Gastroesophageal sphincter (tissue), 4 donors: ENCODE measurements around the gene PIGX. TPM values are rescaled to one million over a fixed set of nuclear protein-coding genes. Genes with fewer than 3 reads are reported as not detected.

ENCODE experiments used
- ATAC-seq: fragments of 150-250 bp; one replicate; pipeline ENCODE4 v1.9.1; 2016; ENCODE audit warnings: mild to moderate bottlenecking, moderate library complexity
- H3K27ac ChIP-seq, 4 donors: fragments of 200-600 bp; sonication (generic) in 3 of 4; 1 replicate in 3 of 4; 2 replicates in 1 of 4; pipeline ENCODE4 v1.5.1; 2016 to 2019
- H3K27me3 ChIP-seq: fragments of 200-600 bp; sonication (generic); one replicate; pipeline ENCODE4 v1.5.1; 2019
- H3K36me3 ChIP-seq, 2 donors: fragments of 200-600 bp; sonication (generic); one replicate each; pipeline ENCODE4 v1.5.1; 2019; ENCODE audit warnings: control low read depth in 1 of 2
- H3K4me1 ChIP-seq, 3 donors: fragments of 200-600 bp; sonication (generic); 1 replicate in 2 of 3; 2 replicates in 1 of 3; pipeline ENCODE4 v1.5.1; 2016 to 2019; ENCODE audit warnings: control low read depth in 2 of 3
- H3K4me3 ChIP-seq, 2 donors: fragments of 200-600 bp; sonication (generic); one replicate each; pipeline ENCODE4 v1.5.1; 2019; ENCODE audit warnings: mild to moderate bottlenecking in 1 of 2, moderate library complexity in 1 of 2
- H3K9me3 ChIP-seq, 3 donors: fragments of 200-600 bp; sonication (generic); one replicate each; pipeline ENCODE4 v1.5.1; 2017 to 2019; ENCODE audit warnings: control low read depth in 2 of 3
- CTCF ChIP-seq, 4 experiments: fragments of 200-600 bp in 2 of 4; fragments of 450-650 bp in 2 of 4; sonication (generic) in 1 of 4; IDR thresholded peaks; one replicate each; pipeline ENCODE4 v1.5.1; 2017 to 2019; ENCODE audit warnings: antibody characterized with exemption in 4 of 4, mild to moderate bottlenecking in 2 of 4, moderate library complexity in 2 of 4
- EP300 ChIP-seq: sonication (generic); formaldehyde crosslinking; IDR thresholded peaks from one replicate; pipeline ENCODE4 v1.6.1; 2017; ENCODE audit warnings: antibody characterized with exemption, mild to moderate bottlenecking
- POLR2A ChIP-seq, 2 donors: fragments of 450-650 bp; IDR thresholded peaks; one replicate each; pipeline ENCODE4 v1.6.1; 2017; ENCODE audit warnings: antibody characterized with exemption in 2 of 2, mild to moderate bottlenecking in 2 of 2, moderate library complexity in 1 of 2
- POLR2AphosphoS5 ChIP-seq: sonication (generic); formaldehyde crosslinking; IDR thresholded peaks from one replicate; pipeline ENCODE4 v1.6.1; 2017; ENCODE audit warnings: antibody characterized with exemption
- WGBS, 2 donors: methylation state at CpG; one replicate each; pipeline ENCODE4 v1.1.5; 2018; ENCODE audit warnings: low coverage in 1 of 2; 5-methylcytosine and 5-hydroxymethylcytosine counted together
- total RNA-seq, 4 donors: library from RNA; depleted of rRNA; stranded (reverse); fragments of >200 nt; gene quantifications; one replicate each; pipeline ENCODE4 v1.1.0, GENCODE V29; 2016

The PIGX gene
- total RNA-seq: 10 to 100 TPM; 23.8 to 35.6 (median 30.4) TPM

DNA sequence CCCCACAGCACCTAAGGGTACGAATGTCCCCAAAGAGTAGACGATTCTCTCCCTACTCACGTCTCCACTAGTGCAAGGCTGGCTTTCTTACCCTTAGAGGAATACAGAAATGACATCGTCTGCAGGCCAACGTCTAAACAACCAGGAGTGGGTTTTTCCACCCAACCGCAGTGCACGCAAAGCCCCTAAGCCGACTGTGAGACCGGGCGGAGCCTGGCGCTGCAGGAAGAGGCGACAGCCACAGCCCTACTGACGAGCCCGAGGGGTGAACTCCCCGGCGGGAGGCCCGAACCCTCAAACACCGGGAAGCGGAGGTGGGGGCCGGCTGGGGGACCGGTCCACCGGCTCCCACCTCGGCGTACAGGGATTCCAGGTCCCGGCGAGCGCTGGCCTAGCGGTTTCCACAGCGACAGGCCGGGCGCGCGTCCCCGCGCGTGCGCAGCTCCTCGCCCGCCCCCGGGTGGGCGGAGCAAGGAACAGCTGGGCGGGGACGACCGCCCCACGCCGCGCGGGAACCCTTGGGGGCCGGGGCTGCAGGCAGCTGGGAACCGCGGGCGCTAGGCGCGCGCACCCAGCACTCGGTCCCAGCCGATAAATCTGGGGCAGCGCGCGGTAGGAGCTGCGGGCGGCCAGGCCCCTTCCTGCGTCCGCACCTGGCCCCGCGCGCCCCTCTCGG is at the start of gene PIGX, which contains the start of gene CEP19:
PIGX (plus strand) TSS at position 540 of the 676 bp plus-strand sequence.
CEP19 (minus strand) TSS at position 413 of the 676 bp plus-strand sequence. CDS start 3,593 bp downstream, outside the sequence.
- WGBS, 2 donors: 0 to 5% methylated on average over 3 of the region's 68 CpGs
- Histone ChIP-seq H3K9me3 (no peaks in the 10 kb centered on the region), H3K27me3 (no peaks in the 10 kb centered on the region), H3K4me3 (peak within 1 kb of the TSS; percentile 71 to 85), H3K36me3 (no peaks in the 10 kb centered on the region), H3K4me1 (peaks cover 0 to 29% (median 11%) of the 10 kb centered on the region in 3 donors), H3K27ac (peak within 1 kb of the TSS; percentile 76 to 98 (median 94))
- peak; percentile 59 to 81 for TF ChIP-seq POLR2A (IDR thresholded peaks at IDR 0.05)
- no peak for TF ChIP-seq POLR2AphosphoS5
- peak in 2 of 4 experiments; percentile 39 to 50 for TF ChIP-seq CTCF (IDR thresholded peaks at IDR 0.05)
- peak; percentile 96 for ATAC-seq

DNA sequence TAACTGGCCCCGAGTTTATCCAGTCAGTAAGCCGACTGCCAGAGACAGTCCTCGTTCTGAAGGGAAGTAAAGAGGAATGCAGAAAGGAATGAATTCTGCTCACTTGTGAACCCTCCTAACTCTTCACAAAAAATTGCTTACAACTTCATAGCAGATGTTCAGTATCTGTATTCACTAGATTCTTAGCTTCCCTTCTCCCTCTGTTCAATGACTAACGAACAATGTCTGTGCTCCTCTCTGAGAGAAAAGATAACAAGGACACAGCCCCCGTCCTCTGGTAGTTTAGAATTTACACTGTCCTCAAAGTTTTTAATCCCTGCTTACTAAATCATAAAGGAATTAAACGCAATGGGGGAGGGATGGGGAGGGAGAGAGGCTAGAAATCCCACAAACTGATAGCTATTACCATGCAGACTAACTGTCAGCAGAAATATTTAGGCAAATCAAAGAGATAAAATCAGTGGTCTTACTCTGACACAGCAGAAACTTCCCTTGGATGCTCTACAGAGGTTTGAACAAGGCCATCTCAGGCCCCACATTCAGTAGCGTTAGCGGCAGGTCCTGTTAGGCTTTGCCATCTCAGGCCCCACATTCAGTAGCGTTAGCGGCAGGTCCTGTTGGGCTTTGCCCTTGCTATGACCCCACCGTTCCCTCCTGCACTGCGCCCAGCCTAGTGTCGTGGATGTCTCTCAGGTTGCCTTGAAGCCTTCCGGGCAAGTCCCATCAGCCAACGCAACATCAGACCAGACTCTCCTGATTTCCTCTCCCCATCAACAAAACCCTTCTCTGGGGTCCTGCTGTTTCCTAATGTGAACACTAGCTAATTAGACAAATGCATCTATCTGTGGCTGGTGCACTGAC is 49.2 kb upstream of the PIGX start:
- no peak for TF ChIP-seq POLR2AphosphoS5
- TF ChIP-seq POLR2A (IDR thresholded peaks at IDR 0.05): no peak
- TF ChIP-seq CTCF (IDR thresholded peaks at IDR 0.05): no peak
- no peak for TF ChIP-seq EP300
- WGBS, 2 donors: 40 to 58% methylated on average over 4 to 10 of the region's 15 CpGs
- Histone ChIP-seq H3K27me3 (no peaks in the 10 kb centered on the region), H3K36me3 (peaks cover 0 to 21% of the 10 kb centered on the region in 2 donors), H3K9me3 (no peaks in the 10 kb centered on the region), H3K4me1 (no peaks in the 10 kb centered on the region), H3K4me3 (no peak overlapping the region), H3K27ac (no peak overlapping the region)
- no peak for ATAC-seq

- 55 to 57% methylated on average over 12 to 17 of the region's 23 CpGs for WGBS, 2 donors
- ATAC-seq: no peak
- peaks cover 0 to 2% of the 10 kb centered on the region in 2 donors for H3K36me3 ChIP-seq
- no peaks in the 10 kb centered on the region for H3K4me1 ChIP-seq
- no peaks in the 10 kb centered on the region for H3K9me3 ChIP-seq
- H3K4me3 ChIP-seq: no peak overlapping the region
- TF ChIP-seq EP300 (no peak), POLR2A (IDR thresholded peaks at IDR 0.05) (no peak), POLR2AphosphoS5 (no peak), CTCF (IDR thresholded peaks at IDR 0.05) (no peak)
- H3K27me3 ChIP-seq: no peaks in the 10 kb centered on the region
- no peak overlapping the region for H3K27ac ChIP-seq
Observed at GRCh38 chr3:196666001-196666867, 45.9 kb upstream of the PIGX start.

DNA sequence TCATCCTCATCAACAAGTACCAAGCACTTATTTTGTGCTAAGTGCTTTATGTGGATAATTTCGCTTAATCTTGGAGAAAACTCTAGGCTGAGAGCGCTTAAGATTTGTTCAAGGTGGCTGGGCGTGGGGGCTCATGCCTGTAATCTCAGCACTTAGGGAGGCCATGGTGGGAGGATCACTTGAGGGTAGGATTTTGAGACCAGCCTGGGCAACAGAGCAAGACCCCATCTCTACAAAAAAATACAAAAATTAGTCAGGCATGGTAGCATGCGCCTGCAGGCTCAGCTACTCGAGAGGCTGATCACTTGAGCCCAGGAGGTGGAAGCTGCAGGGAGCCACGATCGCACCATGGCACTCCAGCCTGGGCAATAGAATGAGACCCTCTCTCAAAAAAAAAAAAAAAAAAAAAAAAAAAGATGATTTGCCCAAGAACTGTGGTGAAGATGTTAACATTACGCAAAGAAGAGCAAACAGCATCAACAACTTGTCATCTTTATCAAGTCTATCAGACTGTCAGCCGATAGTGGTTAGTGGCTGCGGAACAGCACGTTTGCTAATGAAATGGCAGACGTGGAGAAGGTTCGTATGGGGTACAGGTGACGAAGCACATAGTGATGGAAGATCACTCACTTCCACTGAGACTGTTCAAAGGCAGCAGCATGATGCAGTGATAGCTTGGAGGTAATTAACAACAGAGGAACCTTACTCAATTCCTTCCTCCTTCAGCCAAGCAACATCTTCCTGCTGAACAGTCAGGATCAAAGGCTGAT is 44.9 kb upstream of the PIGX start:
- WGBS, 2 donors: 61 to 91% methylated on average over 6 to 9 of the region's 14 CpGs
- H3K4me3 ChIP-seq: no peak overlapping the region
- ATAC-seq: no peak
- TF ChIP-seq EP300 (no peak), POLR2AphosphoS5 (no peak), CTCF (IDR thresholded peaks at IDR 0.05) (no peak), POLR2A (IDR thresholded peaks at IDR 0.05) (no peak)
- no peaks in the 10 kb centered on the region for H3K4me1 ChIP-seq
- no peaks in the 10 kb centered on the region for H3K36me3 ChIP-seq
- no peaks in the 10 kb centered on the region for H3K27me3 ChIP-seq
- H3K9me3 ChIP-seq: no peaks in the 10 kb centered on the region
- no peak overlapping the region for H3K27ac ChIP-seq
